K562 (cell line): Measurements from ENCODE around the gene DHRS13. TPM values are rescaled to one million over a fixed set of nuclear protein-coding genes. Genes with fewer than 3 reads are reported as not detected.

ENCODE experiments used
- CREB1 ChIP-seq, 2 experiments: sonication (generic) in 1 of 2; formaldehyde crosslinking in 1 of 2; IDR thresholded peaks; 2 replicates each; pipeline versions ENCODE4 v1.6.1 to v1.8.0; 2012 to 2022; ENCODE audit warnings: inconsistent platforms in 1 of 2, mild to moderate bottlenecking in 1 of 2, missing genetic modification reagents in 1 of 2, moderate library complexity in 1 of 2
- ETS1 ChIP-seq: conservative IDR thresholded peaks from 2 replicates; pipeline ENCODE4 v1.6.1; 2011; ENCODE audit warnings: low read depth, mild to moderate bottlenecking, low read length; ENCODE audit not compliant: control insufficient read depth
- FOXM1 ChIP-seq, 2 experiments: fragments of 450-650 bp in 1 of 2; sonication (generic) in 1 of 2; formaldehyde crosslinking in 1 of 2; IDR thresholded peaks; 2 replicates each; pipeline versions ENCODE4 v1.6.1 to v1.9.0; 2017 to 2022; ENCODE audit warnings: low read depth in 2 of 2, mild to moderate bottlenecking in 2 of 2, missing genetic modification reagents in 1 of 2, moderate library complexity in 1 of 2
- HNRNPK ChIP-seq: fragments of 200-400 bp; formaldehyde crosslinking; IDR thresholded peaks from one replicate; pipeline ENCODE4 v1.6.1; 2018; ENCODE audit warnings: mild to moderate bottlenecking, low read depth, low read length; ENCODE audit not compliant: poor library complexity, severe bottlenecking
- MCM2 ChIP-seq: fragments of 450-650 bp; IDR thresholded peaks from 2 replicates; pipeline ENCODE4 v1.6.1; 2017; ENCODE audit warnings: low read depth, mild to moderate bottlenecking
- MTA1 ChIP-seq: fragments of 450-650 bp; IDR thresholded peaks from 2 replicates; pipeline ENCODE4 v1.6.1; 2017; ENCODE audit warnings: borderline replicate concordance
- RERE ChIP-seq: sonication (generic); formaldehyde crosslinking; IDR thresholded peaks from 2 replicates; pipeline ENCODE4 v1.8.0; 2023; ENCODE audit warnings: missing genetic modification reagents, mild to moderate bottlenecking, borderline replicate concordance
- U2AF1 ChIP-seq: fragments of 200-400 bp; formaldehyde crosslinking; optimal IDR thresholded peaks from 2 replicates; pipeline ENCODE3; 2017; ENCODE audit warnings: mild to moderate bottlenecking, low read depth, low read length, moderate library complexity
- ZNF197 ChIP-seq: fragments of 200-800 bp; sonication (Bioruptor generic); IDR thresholded peaks from 2 replicates; pipeline ENCODE4 v1.6.1; 2016; ENCODE audit warnings: low read depth, missing genetic modification characterization, missing compliant biosample characterization
- ZNF212 ChIP-seq: fragments of 450-650 bp; formaldehyde crosslinking; IDR thresholded peaks from 2 replicates; pipeline ENCODE4 v1.4.0; 2020; ENCODE audit warnings: mild to moderate bottlenecking
- ZNF408 ChIP-seq: fragments of 250-450 bp; sonication (Bioruptor Pico); IDR thresholded peaks from 2 replicates; pipeline ENCODE4 v1.4.0; 2020; ENCODE audit warnings: low read depth, mild to moderate bottlenecking, moderate library complexity
- ZNF41 ChIP-seq: fragments of 250-450 bp; sonication (Bioruptor Pico); conservative IDR thresholded peaks from 2 replicates; pipeline ENCODE4 v1.4.0; 2020; ENCODE audit warnings: mild to moderate bottlenecking
- ZNF668 ChIP-seq: fragments of 250-450 bp; sonication (Bioruptor Pico); IDR thresholded peaks from 2 replicates; pipeline ENCODE4 v1.8.0; 2022; ENCODE audit warnings: mild to moderate bottlenecking, inconsistent platforms
- polyA plus RNA-seq, 8 experiments: library from polyadenylated mRNA; depleted of rRNA in 4 of 8; stranded (reverse) in 5 of 8; unstranded in 3 of 8; fragments of >200 nt; fragmentation: Nextera tagmentation in 2 of 8; fragmentation: Illumina TruSeq in 1 of 8; extraction: Ambion mirVana in 2 of 8; extraction: Trizol in 1 of 8; gene quantifications; 2 replicates each; pipeline versions ENCODE4 v1.2.1 to v1.2.3, GENCODE V29; 2011 to 2014; ENCODE audit warnings: inconsistent platforms in 1 of 8, missing spikeins in 1 of 8
- total RNA-seq, 7 experiments: library from RNA; depleted of rRNA in 6 of 7; stranded (reverse); fragments of >200 nt in 6 of 7; fragmentation: Illumina TruSeq in 2 of 7; extraction: Trizol in 2 of 7; gene quantifications; 2 replicates each; pipeline versions ENCODE4 v1.2.1 to v1.2.3, GENCODE V29; 2011 to 2021; ENCODE audit warnings: low replicate concordance in 1 of 7
- TF ChIP-seq, protein P1 (sequence below): fragments of 200-400 bp; formaldehyde crosslinking; IDR thresholded peaks from 2 replicates; pipeline ENCODE4 v1.6.1; 2017; ENCODE audit warnings: mild to moderate bottlenecking, low read depth, low read length, moderate library complexity
- TF ChIP-seq, protein P2 (sequence below), 2 experiments: fragments of 450-650 bp in 1 of 2; sonication (generic) in 1 of 2; formaldehyde crosslinking in 1 of 2; IDR thresholded peaks in 1 of 2; conservative IDR thresholded peaks in 1 of 2; 2 replicates each; pipeline versions ENCODE4 v1.6.1 to v1.8.1; 2016 to 2023; ENCODE audit warnings: mild to moderate bottlenecking in 2 of 2, moderate library complexity in 2 of 2, inconsistent platforms in 1 of 2, missing genetic modification reagents in 1 of 2

Gene DHRS13
- total and polyA plus RNA-seq, 9 of the 15 experiments (the other 6 are each of a cell fraction or from before 2014, with no cell fraction given): 0.32 to 52.3 (median 34.3) TPM; not detected in 1

GRCh38 chr17:28861393-28862203 lies 41.3 kb downstream of the DHRS13 start (continued):
- TF ChIP-seq CREB1 (IDR thresholded peaks at IDR 0.05) (no peak; the same call in 1 of the 2 replicates), CREB1 (CRISPR knock-in tag; IDR thresholded peaks at IDR 0.05) (no peak), ZNF197 (CRISPR knock-in tag) (no peak), ZNF668 (CRISPR knock-in tag) (no peak), HNRNPK (no peak), MTA1 (peak; percentile 86), ZNF408 (no peak), RERE (CRISPR knock-in tag) (no peak), ETS1 (0 out of 2 replicates have a peak, but pooled peaks have one; percentile 57), FOXM1 (IDR thresholded peaks at IDR 0.05; ENCODE audit: low read depth) (no peak), FOXM1 (CRISPR knock-in tag; IDR thresholded peaks at IDR 0.05; ENCODE audit: low read depth) (no peak), ZNF212 (CRISPR knock-in tag) (no peak), ZNF41 (CRISPR knock-in tag) (no peak), MCM2 (no peak), U2AF1 (no peak)
- TF ChIP-seq, protein P1, sequence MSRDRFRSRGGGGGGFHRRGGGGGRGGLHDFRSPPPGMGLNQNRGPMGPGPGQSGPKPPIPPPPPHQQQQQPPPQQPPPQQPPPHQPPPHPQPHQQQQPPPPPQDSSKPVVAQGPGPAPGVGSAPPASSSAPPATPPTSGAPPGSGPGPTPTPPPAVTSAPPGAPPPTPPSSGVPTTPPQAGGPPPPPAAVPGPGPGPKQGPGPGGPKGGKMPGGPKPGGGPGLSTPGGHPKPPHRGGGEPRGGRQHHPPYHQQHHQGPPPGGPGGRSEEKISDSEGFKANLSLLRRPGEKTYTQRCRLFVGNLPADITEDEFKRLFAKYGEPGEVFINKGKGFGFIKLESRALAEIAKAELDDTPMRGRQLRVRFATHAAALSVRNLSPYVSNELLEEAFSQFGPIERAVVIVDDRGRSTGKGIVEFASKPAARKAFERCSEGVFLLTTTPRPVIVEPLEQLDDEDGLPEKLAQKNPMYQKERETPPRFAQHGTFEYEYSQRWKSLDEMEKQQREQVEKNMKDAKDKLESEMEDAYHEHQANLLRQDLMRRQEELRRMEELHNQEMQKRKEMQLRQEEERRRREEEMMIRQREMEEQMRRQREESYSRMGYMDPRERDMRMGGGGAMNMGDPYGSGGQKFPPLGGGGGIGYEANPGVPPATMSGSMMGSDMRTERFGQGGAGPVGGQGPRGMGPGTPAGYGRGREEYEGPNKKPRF: no peak
- TF ChIP-seq, protein P2, sequence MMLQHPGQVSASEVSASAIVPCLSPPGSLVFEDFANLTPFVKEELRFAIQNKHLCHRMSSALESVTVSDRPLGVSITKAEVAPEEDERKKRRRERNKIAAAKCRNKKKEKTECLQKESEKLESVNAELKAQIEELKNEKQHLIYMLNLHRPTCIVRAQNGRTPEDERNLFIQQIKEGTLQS (IDR thresholded peaks at IDR 0.05): no peak
- TF ChIP-seq, protein P2 (CRISPR knock-in tag; conservative IDR thresholded peaks at IDR 0.05): no peak
